Uterus (tissue), 4 donors: ENCODE measurements around the gene XYLT1. TPM values are rescaled to one million over a fixed set of nuclear protein-coding genes. Genes with fewer than 3 reads are reported as not detected.

Source experiments
- DNase-seq, 2 donors: peaks; one replicate each; pipeline ENCODE4 v3.0.0-alpha.2; 2019 to 2020
- H3K27ac ChIP-seq, 2 donors: fragments of 200-600 bp; sonication (generic); 1 replicate in 1 of 2; 2 replicates in 1 of 2; pipeline ENCODE4 v1.5.1; 2016 to 2018
- H3K27me3 ChIP-seq, 2 donors: fragments of 200-600 bp; sonication (generic); one replicate each; pipeline ENCODE4 v1.5.1; 2018 to 2019; ENCODE audit warnings: control low read depth in 1 of 2
- H3K36me3 ChIP-seq, 2 donors: fragments of 200-600 bp; sonication (generic); one replicate each; pipeline ENCODE4 v1.5.1; 2019; ENCODE audit warnings: control low read depth in 1 of 2
- H3K4me1 ChIP-seq, 2 donors: fragments of 200-600 bp; sonication (generic); one replicate each; pipeline ENCODE4 v1.5.1; 2018 to 2019; ENCODE audit warnings: control low read depth in 1 of 2
- H3K4me3 ChIP-seq, 2 donors: fragments of 200-600 bp; sonication (generic); 1 replicate in 1 of 2; 2 replicates in 1 of 2; pipeline ENCODE4 v1.5.1; 2018 to 2019; ENCODE audit warnings: mild to moderate bottlenecking in 1 of 2
- H3K9me3 ChIP-seq, 2 donors: fragments of 200-600 bp; sonication (generic); one replicate each; pipeline ENCODE4 v1.5.1; 2019; ENCODE audit warnings: control low read depth in 1 of 2
- POLR2A ChIP-seq, 2 donors: fragments of 450-650 bp; IDR thresholded peaks; one replicate each; pipeline ENCODE4 v1.6.1; 2016; ENCODE audit warnings: antibody characterized with exemption in 2 of 2, mild to moderate bottlenecking in 1 of 2, moderate library complexity in 1 of 2
- intact Hi-C: fragments of 100-400 bp; cut with DNase I; formaldehyde crosslinking; loops from one replicate; pipeline ENCODE4 v1.15.1; 2023; ENCODE audit warnings: low total_unique reads
- total RNA-seq, 4 donors: library from RNA; depleted of rRNA in 3 of 4; stranded (reverse); fragments of >200 nt in 3 of 4; gene quantifications; one replicate each; pipeline versions ENCODE4 v1.1.0 to v1.2.4, GENCODE V29; 2014 to 2023
- TF ChIP-seq, protein P1 (sequence below), 4 experiments: fragments of 200-600 bp in 2 of 4; fragments of 450-650 bp in 2 of 4; sonication (generic) in 2 of 4; IDR thresholded peaks; one replicate each; pipeline ENCODE4 v1.5.1; 2016 to 2019; ENCODE audit warnings: antibody characterized with exemption in 4 of 4, mild to moderate bottlenecking in 2 of 4, moderate library complexity in 1 of 4
- donor health status: DM: yes; HTN: yes; CAD: no.

Gene XYLT1
- total RNA-seq, 4 donors from 2014 or later, result 1.5 to 42.2 (median 15.7) TPM

DNA sequence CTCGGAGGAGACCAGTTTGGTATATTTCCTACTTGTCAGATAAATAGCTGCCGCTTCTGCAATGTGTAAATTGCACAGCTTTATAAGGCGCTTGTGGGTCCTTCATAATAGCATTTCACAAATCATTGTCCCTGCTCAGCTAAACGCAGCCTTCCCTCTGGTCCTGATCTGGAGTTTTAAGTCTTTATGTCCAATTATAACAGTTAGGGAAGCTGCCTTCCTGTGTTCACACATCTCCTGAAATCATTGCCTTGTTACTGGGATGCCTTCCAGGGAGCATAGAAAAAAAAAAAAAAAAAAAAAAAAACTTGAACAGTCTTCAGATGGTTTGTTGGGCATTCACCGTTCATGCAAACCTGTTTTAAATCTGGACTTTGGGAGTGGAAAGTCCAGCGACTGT lies 342.0 kb downstream of the XYLT1 start:
- no peaks in the 10 kb centered on the region for H3K27me3 ChIP-seq
- H3K4me1 ChIP-seq, result no peaks in the 10 kb centered on the region
- H3K9me3 ChIP-seq, result no peaks in the 10 kb centered on the region
- H3K27ac ChIP-seq, result no peak overlapping the region
- TF ChIP-seq POLR2A (IDR thresholded peaks at IDR 0.05), result no peak
- TF ChIP-seq, protein P1, sequence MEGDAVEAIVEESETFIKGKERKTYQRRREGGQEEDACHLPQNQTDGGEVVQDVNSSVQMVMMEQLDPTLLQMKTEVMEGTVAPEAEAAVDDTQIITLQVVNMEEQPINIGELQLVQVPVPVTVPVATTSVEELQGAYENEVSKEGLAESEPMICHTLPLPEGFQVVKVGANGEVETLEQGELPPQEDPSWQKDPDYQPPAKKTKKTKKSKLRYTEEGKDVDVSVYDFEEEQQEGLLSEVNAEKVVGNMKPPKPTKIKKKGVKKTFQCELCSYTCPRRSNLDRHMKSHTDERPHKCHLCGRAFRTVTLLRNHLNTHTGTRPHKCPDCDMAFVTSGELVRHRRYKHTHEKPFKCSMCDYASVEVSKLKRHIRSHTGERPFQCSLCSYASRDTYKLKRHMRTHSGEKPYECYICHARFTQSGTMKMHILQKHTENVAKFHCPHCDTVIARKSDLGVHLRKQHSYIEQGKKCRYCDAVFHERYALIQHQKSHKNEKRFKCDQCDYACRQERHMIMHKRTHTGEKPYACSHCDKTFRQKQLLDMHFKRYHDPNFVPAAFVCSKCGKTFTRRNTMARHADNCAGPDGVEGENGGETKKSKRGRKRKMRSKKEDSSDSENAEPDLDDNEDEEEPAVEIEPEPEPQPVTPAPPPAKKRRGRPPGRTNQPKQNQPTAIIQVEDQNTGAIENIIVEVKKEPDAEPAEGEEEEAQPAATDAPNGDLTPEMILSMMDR (IDR thresholded peaks at IDR 0.05), result no peak
- H3K4me3 ChIP-seq, result no peak overlapping the region
- H3K36me3 ChIP-seq, result no peaks in the 10 kb centered on the region
- no peak for DNase-seq
- intact Hi-C loops, result no loop called here

DNA sequence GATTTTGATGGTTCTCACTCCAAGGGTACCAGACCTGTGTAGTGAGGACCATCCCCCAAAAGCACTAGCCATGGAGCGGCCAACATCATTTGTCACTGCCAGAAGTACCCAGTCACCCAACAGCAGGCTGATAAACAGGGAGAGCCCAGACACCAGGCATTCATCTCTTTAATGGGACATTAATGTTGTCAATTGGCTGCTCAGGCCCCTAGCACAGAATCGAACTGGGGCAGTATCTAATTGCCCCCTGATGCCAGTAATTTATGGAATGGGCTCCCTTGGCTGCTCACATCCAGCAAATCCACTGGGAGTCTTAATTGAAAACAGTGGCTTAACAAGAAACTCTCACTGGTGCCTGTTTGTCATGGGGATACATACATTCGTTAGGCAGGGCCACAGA lies 344.6 kb downstream of the XYLT1 start:
- Histone ChIP-seq H3K27ac (no peak overlapping the region), H3K36me3 (no peaks in the 10 kb centered on the region), H3K4me1 (no peaks in the 10 kb centered on the region), H3K27me3 (no peaks in the 10 kb centered on the region), H3K9me3 (no peaks in the 10 kb centered on the region), H3K4me3 (no peak overlapping the region)
- TF ChIP-seq POLR2A (IDR thresholded peaks at IDR 0.05), result no peak
- TF ChIP-seq, protein P1 (IDR thresholded peaks at IDR 0.05), result no peak
- intact Hi-C loops, result no loop called here
- DNase-seq, result no peak

DNA sequence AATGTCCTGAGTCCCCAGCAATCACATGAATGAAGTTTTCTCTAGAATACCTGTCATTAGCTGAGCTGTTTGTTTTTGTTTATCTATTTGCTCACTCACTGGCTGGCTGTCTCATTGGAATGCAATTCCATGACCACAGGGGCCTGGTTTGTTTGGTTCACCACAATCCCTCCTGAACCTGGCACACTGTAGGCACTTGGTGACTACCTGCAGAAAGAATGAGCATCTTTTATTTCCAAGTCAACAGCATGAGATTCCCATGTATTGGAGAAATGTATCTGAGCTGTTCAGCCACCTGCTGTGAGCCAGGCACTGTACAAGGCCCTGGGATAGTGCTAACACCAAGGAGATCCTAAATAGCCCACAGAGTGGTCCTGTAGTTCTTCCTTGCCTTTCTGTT lies 345.1 kb downstream of the XYLT1 start:
- Histone ChIP-seq H3K27ac (no peak overlapping the region), H3K9me3 (no peaks in the 10 kb centered on the region), H3K4me3 (no peak overlapping the region), H3K27me3 (no peaks in the 10 kb centered on the region), H3K36me3 (no peaks in the 10 kb centered on the region), H3K4me1 (no peaks in the 10 kb centered on the region)
- intact Hi-C loops, result no loop called here
- no peak for TF ChIP-seq POLR2A (IDR thresholded peaks at IDR 0.05)
- TF ChIP-seq, protein P1 (IDR thresholded peaks at IDR 0.05), result no peak
- no peak for DNase-seq

DNA sequence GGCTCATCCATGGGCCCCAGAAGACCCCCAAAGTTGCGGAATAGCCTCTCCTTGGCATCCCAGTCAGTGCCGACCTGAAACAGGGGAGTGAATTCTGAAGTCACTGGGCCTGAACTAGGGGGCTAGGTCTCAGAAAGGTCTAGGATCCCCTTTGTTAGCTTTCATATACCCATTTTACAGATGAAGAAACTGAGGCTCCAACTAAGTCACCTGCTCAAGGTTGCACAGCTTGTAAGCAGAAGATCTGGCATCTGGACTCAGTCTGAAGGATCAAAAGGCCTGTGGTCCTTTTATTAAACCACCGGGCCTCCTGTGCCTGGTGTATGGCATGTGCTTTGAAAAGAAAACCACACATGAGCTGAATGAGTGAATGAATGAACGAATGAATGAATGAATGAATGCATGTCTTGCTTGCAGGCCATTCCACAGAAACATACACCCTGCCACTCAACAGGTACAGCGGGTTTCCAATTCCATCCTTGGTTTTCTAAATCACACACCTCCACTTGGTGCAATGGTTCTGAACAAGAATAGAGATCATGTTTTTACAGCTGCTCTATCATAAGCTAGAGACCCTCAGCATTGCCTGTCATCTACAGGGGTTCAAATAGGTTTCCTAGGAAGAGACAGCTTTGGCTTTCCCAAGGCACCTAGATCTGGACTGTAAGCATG lies 352.7 kb downstream of the XYLT1 start:
- no peaks in the 10 kb centered on the region for H3K36me3 ChIP-seq
- DNase-seq, result no peak
- no peaks in the 10 kb centered on the region for H3K9me3 ChIP-seq
- no peaks in the 10 kb centered on the region for H3K4me1 ChIP-seq
- no peak overlapping the region for H3K4me3 ChIP-seq
- intact Hi-C loops, result no loop called here
- TF ChIP-seq, protein P1 (IDR thresholded peaks at IDR 0.05), result no peak
- TF ChIP-seq POLR2A (IDR thresholded peaks at IDR 0.05), result no peak
- H3K27me3 ChIP-seq, result no peaks in the 10 kb centered on the region
- H3K27ac ChIP-seq, result no peak overlapping the region

DNA sequence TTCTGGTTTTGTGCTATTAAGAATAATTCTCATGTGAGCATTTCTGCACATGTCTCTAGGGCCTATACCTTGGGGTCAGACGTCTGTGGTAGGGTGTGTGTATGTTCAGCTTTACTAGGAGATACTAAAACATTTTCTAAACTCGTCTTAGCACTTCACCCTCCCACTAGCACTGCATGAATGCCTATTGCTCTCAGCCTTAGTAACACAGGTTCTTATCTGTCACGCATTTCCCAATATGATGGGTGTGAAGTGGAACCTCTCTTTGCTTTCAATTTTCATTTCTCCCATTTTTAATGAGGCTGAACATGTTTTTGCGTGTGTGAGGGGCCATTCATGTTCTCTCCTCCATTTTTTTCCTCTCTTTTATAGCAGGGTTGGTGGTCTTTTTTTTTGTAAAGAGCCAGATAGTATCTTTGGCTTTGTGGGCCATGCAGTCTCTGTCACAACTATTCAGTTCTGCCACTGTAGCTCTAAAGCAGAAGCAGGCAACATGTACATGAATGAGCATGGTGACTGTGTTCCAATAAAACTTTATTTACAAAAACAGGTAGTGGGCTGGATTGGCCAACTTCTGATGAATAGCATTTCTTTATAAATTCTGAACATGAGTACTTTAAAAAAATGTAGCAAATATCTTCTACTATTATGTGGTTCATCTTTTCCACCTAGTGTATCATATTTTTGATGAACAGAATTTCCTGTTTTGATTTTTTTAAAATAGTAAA lies 354.0 kb downstream of the XYLT1 start:
- Histone ChIP-seq H3K9me3 (no peaks in the 10 kb centered on the region), H3K27me3 (no peaks in the 10 kb centered on the region), H3K4me1 (no peaks in the 10 kb centered on the region), H3K4me3 (no peak overlapping the region), H3K36me3 (no peaks in the 10 kb centered on the region), H3K27ac (no peak overlapping the region)
- TF ChIP-seq, protein P1 (IDR thresholded peaks at IDR 0.05), result no peak
- intact Hi-C loops, result no loop called here
- no peak for DNase-seq
